ENCODE data around the gene ADAMTSL5.

ADAMTSL5 gene

DNA sequence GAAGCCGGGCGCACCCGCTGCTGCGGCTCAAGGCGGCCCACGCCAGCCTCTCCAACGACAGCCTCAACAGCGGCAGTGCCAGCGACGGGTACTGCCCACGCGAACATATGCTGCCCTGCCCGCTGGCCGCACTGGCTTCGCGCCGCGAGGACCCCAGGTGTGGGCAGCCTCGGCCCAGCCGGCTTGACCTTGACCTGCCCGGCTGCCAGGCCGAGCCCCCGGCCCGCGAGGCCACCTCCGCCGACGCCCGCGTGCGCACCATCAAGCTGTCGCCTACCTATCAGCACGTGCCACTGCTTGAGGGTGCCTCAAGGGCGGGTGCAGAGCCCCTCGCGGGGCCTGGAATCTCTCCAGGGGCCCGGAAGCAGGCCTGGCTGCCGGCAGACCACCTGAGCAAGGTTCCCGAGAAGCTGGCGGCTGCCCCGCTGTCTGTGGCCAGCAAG, 46.8 kb downstream of the ADAMTSL5 start:
- TF ChIP-seq CTCF (IDR thresholded peaks at IDR 0.05; ENCODE audit: insufficient read depth, low read length, poor library complexity, severe bottlenecking), result no peak
- no peak for TF ChIP-seq EZH2phosphoT487 (conservative IDR thresholded peaks at IDR 0.05; ENCODE audit: low read length)
- no peaks in the 10 kb centered on the region for H3K36me3 ChIP-seq (ENCODE audit: low read length)

DNA sequence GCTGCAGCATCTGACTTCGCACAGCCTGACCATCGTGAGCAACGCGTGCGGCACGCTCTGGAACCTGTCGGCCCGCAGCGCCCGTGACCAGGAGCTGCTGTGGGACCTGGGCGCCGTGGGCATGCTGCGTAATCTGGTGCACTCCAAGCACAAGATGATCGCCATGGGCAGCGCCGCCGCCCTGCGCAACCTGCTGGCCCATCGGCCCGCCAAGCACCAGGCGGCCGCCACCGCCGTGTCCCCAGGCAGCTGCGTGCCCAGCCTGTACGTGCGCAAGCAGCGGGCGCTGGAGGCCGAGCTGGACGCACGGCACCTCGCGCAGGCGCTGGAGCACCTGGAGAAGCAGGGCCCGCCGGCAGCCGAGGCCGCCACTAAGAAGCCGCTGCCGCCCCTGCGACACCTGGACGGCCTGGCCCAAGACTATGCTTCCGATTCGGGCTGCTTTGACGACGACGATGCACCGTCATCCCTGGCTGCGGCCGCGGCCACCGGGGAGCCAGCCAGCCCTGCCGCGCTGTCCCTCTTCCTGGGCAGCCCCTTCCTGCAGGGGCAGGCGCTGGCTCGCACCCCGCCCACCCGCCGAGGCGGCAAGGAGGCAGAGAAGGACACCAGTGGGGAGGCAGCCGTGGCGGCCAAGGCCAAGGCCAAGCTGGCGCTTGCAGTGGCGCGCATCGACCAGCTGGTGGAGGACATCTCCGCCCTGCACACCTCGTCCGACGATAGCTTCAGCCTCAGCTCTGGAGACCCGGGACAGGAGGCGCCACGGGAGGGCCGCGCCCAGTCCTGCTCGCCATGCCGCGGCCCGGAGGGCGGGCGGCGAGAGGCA, 47.4 kb downstream of the ADAMTSL5 start:
- TF ChIP-seq EZH2phosphoT487 (conservative IDR thresholded peaks at IDR 0.05; ENCODE audit: low read length) (no peak), CTCF (IDR thresholded peaks at IDR 0.05; ENCODE audit: insufficient read depth, low read length, poor library complexity, severe bottlenecking) (no peak)
- H3K27me3 ChIP-seq (ENCODE audit: low read length), result no peaks in the 10 kb centered on the region
- H3K4me2 ChIP-seq (ENCODE audit: low read depth, low read length, poor library complexity, severe bottlenecking), result no peak overlapping the region
- H4K20me1 ChIP-seq (ENCODE audit: low read depth, low read length), result no peaks in the 10 kb centered on the region
- no peaks in the 10 kb centered on the region for H3K79me2 ChIP-seq (ENCODE audit: insufficient read depth, low read length)
- H3K27ac ChIP-seq (ENCODE audit: low read depth, low read length), result no peak overlapping the region
- no peaks in the 10 kb centered on the region for H3K36me3 ChIP-seq (ENCODE audit: low read length)
- no peak overlapping the region for H3K9ac ChIP-seq (ENCODE audit: low read length)
- no peaks in the 10 kb centered on the region for H3K9me3 ChIP-seq (ENCODE audit: insufficient read depth, low read length)
- H3K4me3 ChIP-seq (ENCODE audit: insufficient read depth, low read length, poor library complexity, severe bottlenecking), result no peak overlapping the region
- no peaks in the 10 kb centered on the region for H3K9me2 ChIP-seq (replicated peaks; ENCODE audit: insufficient read depth, low read length)
- no peak overlapping the region for H2AFZ ChIP-seq (ENCODE audit: low read depth, low read length, severe bottlenecking)
- H3F3A ChIP-seq (ENCODE audit: insufficient read depth), result no peaks in the 10 kb centered on the region

More for the DNA sequence above, 46.8 kb downstream of the ADAMTSL5 start:
- no peaks in the 10 kb centered on the region; the same call in 1 of the 2 replicates for H4K20me1 ChIP-seq (ENCODE audit: low read depth, low read length)
- no peaks in the 10 kb centered on the region for H3K27me3 ChIP-seq (ENCODE audit: low read length)
- H3K4me3 ChIP-seq (ENCODE audit: insufficient read depth, low read length, poor library complexity, severe bottlenecking), result no peak overlapping the region
- H2AFZ ChIP-seq (ENCODE audit: low read depth, low read length, severe bottlenecking), result no peak overlapping the region
- no peaks in the 10 kb centered on the region for H3K9me2 ChIP-seq (replicated peaks; ENCODE audit: insufficient read depth, low read length)
- no peaks in the 10 kb centered on the region for H3F3A ChIP-seq (ENCODE audit: insufficient read depth)
- H3K9me3 ChIP-seq (ENCODE audit: insufficient read depth, low read length), result no peaks in the 10 kb centered on the region
- no peak overlapping the region for H3K27ac ChIP-seq (ENCODE audit: low read depth, low read length)
- H3K9ac ChIP-seq (ENCODE audit: low read length), result no peak overlapping the region
- no peak overlapping the region for H3K4me2 ChIP-seq (ENCODE audit: low read depth, low read length, poor library complexity, severe bottlenecking)
- no peaks in the 10 kb centered on the region for H3K79me2 ChIP-seq (ENCODE audit: insufficient read depth, low read length)

- no peak overlapping the region for H2AFZ ChIP-seq (ENCODE audit: low read depth, low read length, severe bottlenecking)
- TF ChIP-seq EZH2phosphoT487 (conservative IDR thresholded peaks at IDR 0.05; ENCODE audit: low read length) (no peak), CTCF (IDR thresholded peaks at IDR 0.05; ENCODE audit: insufficient read depth, low read length, poor library complexity, severe bottlenecking) (no peak)
- no peaks in the 10 kb centered on the region for H3K27me3 ChIP-seq (ENCODE audit: low read length)
- no peaks in the 10 kb centered on the region for H3F3A ChIP-seq (ENCODE audit: insufficient read depth)
- no peak overlapping the region for H3K27ac ChIP-seq (ENCODE audit: low read depth, low read length)
- H3K4me2 ChIP-seq (ENCODE audit: low read depth, low read length, poor library complexity, severe bottlenecking), result no peak overlapping the region
- no peaks in the 10 kb centered on the region for H3K79me2 ChIP-seq (ENCODE audit: insufficient read depth, low read length)
- no peak overlapping the region for H3K4me3 ChIP-seq (ENCODE audit: insufficient read depth, low read length, poor library complexity, severe bottlenecking)
- H3K36me3 ChIP-seq (ENCODE audit: low read length), result no peaks in the 10 kb centered on the region
- no peak overlapping the region for H3K9ac ChIP-seq (ENCODE audit: low read length)
- H3K9me3 ChIP-seq (ENCODE audit: insufficient read depth, low read length), result no peaks in the 10 kb centered on the region
- H4K20me1 ChIP-seq (ENCODE audit: low read depth, low read length), result no peaks in the 10 kb centered on the region
- no peaks in the 10 kb centered on the region for H3K9me2 ChIP-seq (replicated peaks; ENCODE audit: insufficient read depth, low read length)
These were observed 51.0 kb downstream of the ADAMTSL5 start for GRCh38 chr19:1461862-1462261.

Data from SU-DHL-6 (cell line).